ENCODE results near the gene OSTF1.
A peak's percentile ranks its signal among the peaks of the same experiment; 100 is the strongest.

Gene OSTF1

DNA sequence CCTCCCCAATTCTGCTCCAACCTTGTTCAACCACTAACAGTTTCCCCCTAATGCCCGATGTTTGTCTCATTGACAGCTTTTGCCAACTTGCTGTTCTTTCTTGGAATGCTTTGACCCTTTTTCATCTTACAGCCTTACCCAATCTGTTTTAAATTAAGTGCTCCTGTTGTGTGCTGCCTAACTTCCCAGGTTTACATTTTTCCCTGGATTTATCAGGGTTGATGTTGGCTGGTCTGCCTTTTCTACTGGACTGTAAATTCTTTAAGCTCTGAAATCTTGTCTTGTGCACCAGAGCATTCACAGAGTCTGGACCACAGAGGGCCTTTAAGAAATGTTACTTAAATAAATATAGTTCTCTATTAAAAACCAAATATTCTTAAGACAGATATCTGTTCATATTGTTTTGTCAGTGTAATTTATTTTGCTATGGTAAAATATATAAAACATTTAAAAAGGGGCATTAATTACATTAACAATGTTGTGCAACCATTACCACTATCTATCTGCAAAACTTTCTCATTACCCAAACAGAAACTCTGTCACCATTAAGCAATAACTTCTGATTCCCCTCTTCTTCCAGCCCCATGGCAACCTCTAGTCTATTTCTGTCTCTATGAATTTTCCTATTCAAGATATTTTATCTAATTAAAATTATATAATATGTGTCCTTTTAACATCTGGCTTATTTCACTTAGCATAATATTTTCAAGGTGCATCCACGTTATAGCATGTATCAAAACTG is 73.0 kb downstream of the OSTF1 start:
- H3K4me3 ChIP-seq (ENCODE audit: low read depth, low read length), result no peak overlapping the region
- TF ChIP-seq, protein P1, sequence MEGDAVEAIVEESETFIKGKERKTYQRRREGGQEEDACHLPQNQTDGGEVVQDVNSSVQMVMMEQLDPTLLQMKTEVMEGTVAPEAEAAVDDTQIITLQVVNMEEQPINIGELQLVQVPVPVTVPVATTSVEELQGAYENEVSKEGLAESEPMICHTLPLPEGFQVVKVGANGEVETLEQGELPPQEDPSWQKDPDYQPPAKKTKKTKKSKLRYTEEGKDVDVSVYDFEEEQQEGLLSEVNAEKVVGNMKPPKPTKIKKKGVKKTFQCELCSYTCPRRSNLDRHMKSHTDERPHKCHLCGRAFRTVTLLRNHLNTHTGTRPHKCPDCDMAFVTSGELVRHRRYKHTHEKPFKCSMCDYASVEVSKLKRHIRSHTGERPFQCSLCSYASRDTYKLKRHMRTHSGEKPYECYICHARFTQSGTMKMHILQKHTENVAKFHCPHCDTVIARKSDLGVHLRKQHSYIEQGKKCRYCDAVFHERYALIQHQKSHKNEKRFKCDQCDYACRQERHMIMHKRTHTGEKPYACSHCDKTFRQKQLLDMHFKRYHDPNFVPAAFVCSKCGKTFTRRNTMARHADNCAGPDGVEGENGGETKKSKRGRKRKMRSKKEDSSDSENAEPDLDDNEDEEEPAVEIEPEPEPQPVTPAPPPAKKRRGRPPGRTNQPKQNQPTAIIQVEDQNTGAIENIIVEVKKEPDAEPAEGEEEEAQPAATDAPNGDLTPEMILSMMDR (IDR thresholded peaks at IDR 0.05; ENCODE audit: low read depth, low read length), result no peak
- in situ Hi-C loops (cut with HindIII; ENCODE audit: low sequenced_read_pairs), result no loop called here
- DNase-seq (ENCODE audit: low read depth, low spot score), result no peak

DNA sequence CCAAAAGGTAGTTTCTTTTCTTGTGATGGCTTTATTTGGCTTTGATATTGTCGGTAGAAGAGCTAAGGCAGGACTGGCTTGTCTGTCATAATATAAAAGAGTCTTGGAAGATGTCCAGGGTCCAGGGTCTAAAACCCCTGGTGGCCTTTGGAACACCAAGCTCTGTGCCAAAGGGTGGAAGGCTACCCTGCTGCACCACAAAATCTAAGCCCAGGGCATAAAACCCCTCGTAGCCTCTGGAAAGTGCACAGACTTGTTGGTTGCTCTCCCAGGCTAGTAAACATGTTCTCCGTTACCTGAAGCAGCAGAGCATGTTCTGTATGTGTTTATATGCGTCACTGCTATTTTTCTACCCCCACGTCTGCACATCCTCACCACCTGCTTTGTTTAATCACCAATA is 75.5 kb downstream of the OSTF1 start:
- H3K4me3 ChIP-seq (ENCODE audit: low read depth, low read length), result no peak overlapping the region
- in situ Hi-C loops (cut with HindIII; ENCODE audit: low sequenced_read_pairs), result no loop called here
- TF ChIP-seq, protein P1 (IDR thresholded peaks at IDR 0.05; ENCODE audit: low read depth, low read length), result no peak
- DNase-seq (ENCODE audit: low read depth, low spot score), result no peak

DNA sequence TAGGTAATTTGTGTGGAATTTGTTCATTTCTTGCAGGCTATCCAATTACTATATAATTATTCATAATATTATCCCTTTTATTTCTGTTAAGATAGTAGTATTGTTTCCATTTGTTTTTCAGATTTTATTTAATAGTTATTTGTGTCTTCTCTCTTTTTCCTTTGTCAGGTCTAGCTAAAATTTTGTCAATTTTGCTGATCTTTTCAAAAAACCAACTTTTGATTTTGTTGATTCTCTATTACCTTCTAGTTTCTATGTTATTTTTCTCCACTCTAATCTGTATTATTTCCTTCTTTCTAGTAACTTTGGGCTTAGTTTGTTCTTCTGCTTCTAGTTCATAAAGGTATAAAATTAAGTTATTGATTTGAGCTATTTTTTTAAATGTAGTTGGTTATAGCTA is 76.3 kb downstream of the OSTF1 start:
- in situ Hi-C loops (cut with HindIII; ENCODE audit: low sequenced_read_pairs), result no loop called here
- H3K4me3 ChIP-seq (ENCODE audit: low read depth, low read length), result no peak overlapping the region
- DNase-seq (ENCODE audit: low read depth, low spot score), result no peak
- TF ChIP-seq, protein P1 (IDR thresholded peaks at IDR 0.05; ENCODE audit: low read depth, low read length), result no peak

DNA sequence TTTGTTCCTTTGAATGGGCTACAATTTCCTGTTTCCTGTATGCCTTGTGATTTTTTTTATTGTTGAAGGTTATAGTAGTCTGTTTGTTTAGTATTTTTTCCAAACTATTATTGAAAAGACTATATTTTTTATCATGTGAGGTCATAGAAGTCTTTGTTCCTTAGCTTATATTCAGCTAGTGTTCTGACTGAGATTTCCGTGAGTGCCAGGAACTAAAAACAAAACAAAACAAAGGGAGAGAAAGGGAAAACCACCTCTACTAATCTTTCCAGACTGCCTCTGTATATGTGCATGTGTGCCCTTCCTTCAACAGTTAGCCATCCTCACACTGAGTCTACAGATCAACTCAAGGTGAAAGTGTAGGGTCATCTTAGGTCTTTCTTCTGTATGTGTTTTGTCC is 79.0 kb downstream of the OSTF1 start:
- TF ChIP-seq, protein P1 (IDR thresholded peaks at IDR 0.05; ENCODE audit: low read depth, low read length), result no peak
- no peak overlapping the region for H3K4me3 ChIP-seq (ENCODE audit: low read depth, low read length)
- DNase-seq (ENCODE audit: low read depth, low spot score), result no peak
- in situ Hi-C loops (cut with HindIII; ENCODE audit: low sequenced_read_pairs), result no loop called here

DNA sequence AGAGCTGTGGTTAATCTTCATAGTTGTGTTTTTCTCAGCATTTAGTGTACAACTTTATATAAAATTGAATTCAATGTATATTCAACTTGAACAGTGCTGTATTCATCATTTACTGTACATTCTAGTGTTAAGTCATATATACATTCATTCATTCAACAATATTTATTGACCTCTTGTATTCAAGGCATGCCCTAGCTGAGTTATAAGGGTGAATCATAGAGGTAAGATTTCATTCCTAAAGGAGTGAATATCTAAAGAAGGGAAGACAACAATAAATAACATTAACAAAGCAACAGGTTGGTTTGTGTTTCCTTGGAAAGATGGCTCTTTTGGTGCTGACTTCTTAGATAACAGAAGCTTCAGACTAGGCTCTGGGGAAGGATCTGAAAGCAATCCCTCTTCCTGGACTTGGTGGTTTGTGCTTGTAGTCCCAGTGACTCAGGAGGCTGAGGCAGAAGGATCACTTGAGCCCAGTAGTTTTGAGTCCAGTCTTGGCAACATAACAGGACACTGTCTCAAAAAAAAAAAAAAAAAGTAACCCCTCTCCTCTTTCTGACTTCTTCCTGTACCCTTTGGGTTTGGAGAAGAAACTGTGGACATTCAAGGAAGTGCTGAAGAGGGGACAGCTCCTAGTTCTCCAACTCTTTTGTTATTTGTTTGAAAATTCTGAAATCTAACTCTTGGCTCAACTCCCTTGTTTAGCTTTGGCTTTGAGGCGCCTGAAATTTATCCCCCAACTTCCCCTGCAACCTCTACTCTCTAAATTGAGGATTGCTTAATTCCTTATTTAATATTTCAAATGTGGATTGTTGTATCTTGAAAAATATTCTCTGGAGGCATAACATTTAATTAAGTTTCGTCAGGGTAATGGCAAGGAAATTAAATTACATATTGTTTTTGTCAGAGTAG is 80.2 kb downstream of the OSTF1 start:
- H3K4me3 ChIP-seq (ENCODE audit: low read depth, low read length), result no peak overlapping the region
- in situ Hi-C loops (cut with HindIII; ENCODE audit: low sequenced_read_pairs), result no loop called here
- no peak for DNase-seq (ENCODE audit: low read depth, low spot score)
- TF ChIP-seq, protein P1 (IDR thresholded peaks at IDR 0.05; ENCODE audit: low read depth, low read length), result no peak

DNA sequence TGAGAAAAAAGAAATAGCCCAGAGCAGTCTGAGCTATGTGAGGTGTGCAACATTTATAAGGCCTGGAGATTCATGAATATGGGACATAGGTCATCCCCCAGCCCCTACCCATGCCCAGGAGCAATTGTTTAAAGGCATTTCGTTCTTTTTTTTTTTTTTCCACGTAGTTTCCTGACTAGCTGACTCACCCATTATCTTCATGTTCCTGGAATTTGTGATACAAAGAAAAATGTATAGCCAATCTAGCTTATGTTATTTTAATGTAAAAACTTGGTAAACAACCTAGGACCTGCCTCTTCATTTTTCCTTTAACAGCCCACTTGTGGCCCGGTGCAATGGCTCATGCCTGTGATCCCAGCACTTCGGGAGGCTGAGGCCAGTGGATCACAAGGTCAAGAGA is 81.3 kb downstream of the OSTF1 start:
- TF ChIP-seq, protein P1 (IDR thresholded peaks at IDR 0.05; ENCODE audit: low read depth, low read length), result no peak
- H3K4me3 ChIP-seq (ENCODE audit: low read depth, low read length), result no peak overlapping the region
- peak; percentile 41 for DNase-seq (ENCODE audit: low read depth, low spot score)
- in situ Hi-C loops (cut with HindIII; ENCODE audit: low sequenced_read_pairs), result no loop called here

Data from astrocyte of the spinal cord (primary cell).